SU-DHL-6 (cell line): Measurements from ENCODE around the gene RASGRP3.

ENCODE experiments used
- CTCF ChIP-seq: fragments of 200-600 bp; sonication (generic); IDR thresholded peaks from one replicate; pipeline ENCODE4 v1.5.1; 2017; ENCODE audit warnings: antibody characterized with exemption, mild to moderate bottlenecking, low read length, moderate library complexity; ENCODE audit not compliant: insufficient read depth, poor library complexity, severe bottlenecking
- EZH2phosphoT487 ChIP-seq: fragments of 200-600 bp; sonication (generic), shearing (Covaris generic); conservative IDR thresholded peaks from 2 replicates; pipeline ENCODE4 v1.6.1; 2018; ENCODE audit warnings: mild to moderate bottlenecking, antibody characterized with exemption, low read length, moderate library complexity, mixed read lengths

GRCh38 chr2:33491441-33492084, 15.1 kb downstream of the RASGRP3 start:
- no peak for TF ChIP-seq CTCF
- no peak for TF ChIP-seq EZH2phosphoT487
